ENCODE measurements around the gene TK2. TPM values are rescaled to one million over a fixed set of nuclear protein-coding genes. Genes with fewer than 3 reads are reported as not detected.

Gene TK2
- total RNA-seq, 1 experiment from 2014 or later = 5.0 TPM

- no peak for TF ChIP-seq IRF1 (CRISPR knock-in tag; IDR thresholded peaks at IDR 0.05)
These were observed 28.6 kb downstream of the TK2 start (continued) for GRCh38 chr16:66521252-66521713.

GRCh38 chr16:66520406-66521170, 29.3 kb downstream of the TK2 start:
- Mint-ChIP-seq H3K9me3 (no peaks in the 10 kb centered on the region), H3K36me3 (no peaks in the 10 kb centered on the region; the same call in 1 of the 2 replicates), H3K27ac (no peak overlapping the region), H3K4me1 (peaks cover 14% of the 10 kb centered on the region), H3K27me3 (ENCODE audit: low read depth) (no peaks in the 10 kb centered on the region), H3K4me3 (no peak overlapping the region)
- DNase-seq (ENCODE audit: low spot score) (no peak), ATAC-seq (no peak)
- POLR2A ChIA-PET = no interaction called here
- TF ChIP-seq NFATC4 (CRISPR knock-in tag; IDR thresholded peaks at IDR 0.05) = no peak
- TF ChIP-seq MAX (CRISPR knock-in tag; IDR thresholded peaks at IDR 0.05) = no peak
- TF ChIP-seq NR1H2 (CRISPR knock-in tag; IDR thresholded peaks at IDR 0.05) = no peak
- no peak for TF ChIP-seq CBFB (CRISPR knock-in tag; IDR thresholded peaks at IDR 0.05; ENCODE audit: low read depth)
- no peak for TF ChIP-seq TCF7 (CRISPR knock-in tag; IDR thresholded peaks at IDR 0.05; ENCODE audit: low read depth)
- no peak for TF ChIP-seq SMAD3 (CRISPR knock-in tag; IDR thresholded peaks at IDR 0.05; ENCODE audit: borderline replicate concordance)
- no peak for TF ChIP-seq SMAD4 (CRISPR knock-in tag; IDR thresholded peaks at IDR 0.05)
- CTCF ChIA-PET = interaction anchor here (0.9 to 3.3 kb wide), 4 partner anchors 9 to 114 kb away, joined by 3 to 12 read pairs (median 4); no protein-coding TSS in a partner anchor

GRCh38 chr16:66519482-66520373, 30.2 kb downstream of the TK2 start:
- POLR2A ChIA-PET = no interaction called here
- H3K27ac Mint-ChIP-seq = no peak overlapping the region
- TF ChIP-seq RORB (CRISPR knock-in tag; IDR thresholded peaks at IDR 0.05) = no peak
- peak; percentile 87 for TF ChIP-seq PRDM15 (CRISPR knock-in tag; IDR thresholded peaks at IDR 0.05)

GRCh38 chr16:66517586-66518263, 32.2 kb downstream of the TK2 start:
- Mint-ChIP-seq H3K9me3 (peaks cover 4% of the 10 kb centered on the region; the same call in 1 of the 2 replicates), H3K4me3 (no peak overlapping the region), H3K36me3 (peaks cover 11% of the 10 kb centered on the region), H3K4me1 (peaks cover 26% of the 10 kb centered on the region), H3K27ac (no peak overlapping the region), H3K27me3 (ENCODE audit: low read depth) (no peaks in the 10 kb centered on the region)
- ChIA-PET POLR2A (no interaction called here), CTCF (no interaction called here)
- no peak for DNase-seq (ENCODE audit: low spot score)
- ATAC-seq = no peak
- TF ChIP-seq GRHL2 (CRISPR knock-in tag; IDR thresholded peaks at IDR 0.05; ENCODE audit: insufficient replicate concordance, severe bottlenecking) (no peak), OVOL2 (CRISPR knock-in tag; IDR thresholded peaks at IDR 0.05; ENCODE audit: borderline replicate concordance) (no peak), ZBTB21 (CRISPR knock-in tag; IDR thresholded peaks at IDR 0.05; ENCODE audit: borderline replicate concordance) (no peak), FOXK1 (CRISPR knock-in tag; IDR thresholded peaks at IDR 0.05) (no peak), MXD4 (CRISPR knock-in tag; IDR thresholded peaks at IDR 0.05; ENCODE audit: borderline replicate concordance) (no peak), ZNF232 (CRISPR knock-in tag; IDR thresholded peaks at IDR 0.05) (no peak), CTCF (IDR thresholded peaks at IDR 0.05) (no peak), CREB1 (CRISPR knock-in tag; IDR thresholded peaks at IDR 0.05) (no peak), KAT7 (CRISPR knock-in tag; IDR thresholded peaks at IDR 0.05; ENCODE audit: borderline replicate concordance) (no peak), TEAD4 (CRISPR knock-in tag; IDR thresholded peaks at IDR 0.05) (no peak), GABPB1 (CRISPR knock-in tag; IDR thresholded peaks at IDR 0.05) (no peak)

More at GRCh38 chr16:66519482-66520373, 30.2 kb downstream of the TK2 start:
- Mint-ChIP-seq H3K36me3 (peaks cover 4% of the 10 kb centered on the region), H3K27me3 (ENCODE audit: low read depth) (no peaks in the 10 kb centered on the region), H3K4me3 (no peak overlapping the region), H3K4me1 (peaks cover 20% of the 10 kb centered on the region), H3K9me3 (peaks cover 1% of the 10 kb centered on the region; the same call in 1 of the 2 replicates)
- CTCF ChIA-PET = interaction anchor here (0.9 to 1.5 kb wide), 3 partner anchors 43 to 113 kb away, joined by 3 to 5 read pairs (median 3); no protein-coding TSS in a partner anchor
- ATAC-seq (no peak), DNase-seq (ENCODE audit: low spot score) (no peak)
